Right lobe of liver (tissue), 4 donors: Measurements from ENCODE around the gene CDH23.

Source experiments
- CTCF ChIP-seq, 4 donors: fragments of 200-600 bp in 3 of 4; fragments of 450-650 bp in 1 of 4; IDR thresholded peaks; one replicate each; pipeline versions ENCODE4 v1.5.1 to v1.8.0; 2016 to 2022; ENCODE audit warnings: antibody characterized with exemption in 4 of 4, mild to moderate bottlenecking in 2 of 4
- POLR2A ChIP-seq: fragments of 450-650 bp; IDR thresholded peaks from one replicate; pipeline ENCODE4 v1.6.1; 2017; ENCODE audit warnings: antibody characterized with exemption, mild to moderate bottlenecking
- donor health status: DM: no; HTN: no; CAD: no.
- donor health status: DM: no; HTN: no; CAD: no.
- donor health status: DM: no; HTN: yes; CAD: no.

- TF ChIP-seq POLR2A: no peak
- no peak for TF ChIP-seq CTCF (IDR thresholded peaks at IDR 0.05)
These were observed 3.2 kb downstream of the CDH23 start for GRCh38 chr10:71399946-71400345.
